Measurements from ENCODE around the gene FOXR1.

Gene FOXR1

DNA sequence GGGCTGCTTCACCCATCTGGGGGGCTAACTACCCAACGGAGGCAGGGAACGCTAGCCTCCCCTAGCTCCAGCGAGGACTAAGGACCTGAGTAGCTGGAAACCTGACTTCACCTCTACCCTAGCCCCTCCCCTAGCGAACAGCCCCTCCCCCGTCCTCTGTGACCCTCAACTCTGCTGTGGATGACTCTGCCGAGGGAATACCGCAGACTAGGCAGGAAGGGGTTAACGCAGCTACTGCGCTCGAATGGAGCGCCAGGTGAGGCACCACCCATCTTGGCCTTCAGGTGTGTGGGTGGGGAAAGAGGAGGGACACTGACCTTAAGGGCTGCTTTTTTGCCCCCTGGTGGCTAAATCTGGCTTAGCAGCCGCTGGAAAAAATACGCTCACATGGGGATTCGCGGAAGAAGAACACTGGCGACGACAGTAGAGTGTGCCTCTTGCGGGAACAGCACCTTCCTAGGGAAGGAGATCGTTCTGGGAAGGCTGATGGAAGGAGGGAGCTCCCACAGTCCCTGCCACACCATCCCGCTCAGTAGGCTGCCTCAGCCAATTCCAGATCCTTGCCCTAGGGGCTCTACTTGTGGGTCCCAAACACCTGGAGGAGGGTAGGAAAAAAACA lies 41.4 kb upstream of the FOXR1 start (continued):
- TF ChIP-seq, protein P1, sequence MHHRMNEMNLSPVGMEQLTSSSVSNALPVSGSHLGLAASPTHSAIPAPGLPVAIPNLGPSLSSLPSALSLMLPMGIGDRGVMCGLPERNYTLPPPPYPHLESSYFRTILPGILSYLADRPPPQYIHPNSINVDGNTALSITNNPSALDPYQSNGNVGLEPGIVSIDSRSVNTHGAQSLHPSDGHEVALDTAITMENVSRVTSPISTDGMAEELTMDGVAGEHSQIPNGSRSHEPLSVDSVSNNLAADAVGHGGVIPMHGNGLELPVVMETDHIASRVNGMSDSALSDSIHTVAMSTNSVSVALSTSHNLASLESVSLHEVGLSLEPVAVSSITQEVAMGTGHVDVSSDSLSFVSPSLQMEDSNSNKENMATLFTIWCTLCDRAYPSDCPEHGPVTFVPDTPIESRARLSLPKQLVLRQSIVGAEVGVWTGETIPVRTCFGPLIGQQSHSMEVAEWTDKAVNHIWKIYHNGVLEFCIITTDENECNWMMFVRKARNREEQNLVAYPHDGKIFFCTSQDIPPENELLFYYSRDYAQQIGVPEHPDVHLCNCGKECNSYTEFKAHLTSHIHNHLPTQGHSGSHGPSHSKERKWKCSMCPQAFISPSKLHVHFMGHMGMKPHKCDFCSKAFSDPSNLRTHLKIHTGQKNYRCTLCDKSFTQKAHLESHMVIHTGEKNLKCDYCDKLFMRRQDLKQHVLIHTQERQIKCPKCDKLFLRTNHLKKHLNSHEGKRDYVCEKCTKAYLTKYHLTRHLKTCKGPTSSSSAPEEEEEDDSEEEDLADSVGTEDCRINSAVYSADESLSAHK (tag by site-specific recombination; IDR thresholded peaks at IDR 0.05), result no peak
- no peak for TF ChIP-seq ZNF202 (tag by site-specific recombination; IDR thresholded peaks at IDR 0.05; ENCODE audit: borderline replicate concordance)
- no peak for TF ChIP-seq ZNF24 (tag by site-specific recombination; IDR thresholded peaks at IDR 0.05)
- TF ChIP-seq ZNF16 (tag by site-specific recombination; IDR thresholded peaks at IDR 0.05; ENCODE audit: low read depth), result no peak
- TF ChIP-seq OSR2 (tag by site-specific recombination; IDR thresholded peaks at IDR 0.05), result no peak
- no peak for TF ChIP-seq ZNF792 (tag by site-specific recombination; IDR thresholded peaks at IDR 0.05)
- TF ChIP-seq ZNF571 (tag by site-specific recombination; IDR thresholded peaks at IDR 0.05), result no peak
- TF ChIP-seq WT1 (tag by site-specific recombination; IDR thresholded peaks at IDR 0.05), result no peak
- TF ChIP-seq, protein P2, sequence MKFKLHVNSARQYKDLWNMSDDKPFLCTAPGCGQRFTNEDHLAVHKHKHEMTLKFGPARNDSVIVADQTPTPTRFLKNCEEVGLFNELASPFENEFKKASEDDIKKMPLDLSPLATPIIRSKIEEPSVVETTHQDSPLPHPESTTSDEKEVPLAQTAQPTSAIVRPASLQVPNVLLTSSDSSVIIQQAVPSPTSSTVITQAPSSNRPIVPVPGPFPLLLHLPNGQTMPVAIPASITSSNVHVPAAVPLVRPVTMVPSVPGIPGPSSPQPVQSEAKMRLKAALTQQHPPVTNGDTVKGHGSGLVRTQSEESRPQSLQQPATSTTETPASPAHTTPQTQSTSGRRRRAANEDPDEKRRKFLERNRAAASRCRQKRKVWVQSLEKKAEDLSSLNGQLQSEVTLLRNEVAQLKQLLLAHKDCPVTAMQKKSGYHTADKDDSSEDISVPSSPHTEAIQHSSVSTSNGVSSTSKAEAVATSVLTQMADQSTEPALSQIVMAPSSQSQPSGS (tag by site-specific recombination; IDR thresholded peaks at IDR 0.05; ENCODE audit: low read depth), result no peak
- no peak for TF ChIP-seq ZNF548 (tag by site-specific recombination; IDR thresholded peaks at IDR 0.05)
- 0 out of 2 replicates have a peak, but pooled peaks have one; percentile 8 for TF ChIP-seq KLF1 (tag by site-specific recombination; IDR thresholded peaks at IDR 0.05)
- TF ChIP-seq, protein P3, sequence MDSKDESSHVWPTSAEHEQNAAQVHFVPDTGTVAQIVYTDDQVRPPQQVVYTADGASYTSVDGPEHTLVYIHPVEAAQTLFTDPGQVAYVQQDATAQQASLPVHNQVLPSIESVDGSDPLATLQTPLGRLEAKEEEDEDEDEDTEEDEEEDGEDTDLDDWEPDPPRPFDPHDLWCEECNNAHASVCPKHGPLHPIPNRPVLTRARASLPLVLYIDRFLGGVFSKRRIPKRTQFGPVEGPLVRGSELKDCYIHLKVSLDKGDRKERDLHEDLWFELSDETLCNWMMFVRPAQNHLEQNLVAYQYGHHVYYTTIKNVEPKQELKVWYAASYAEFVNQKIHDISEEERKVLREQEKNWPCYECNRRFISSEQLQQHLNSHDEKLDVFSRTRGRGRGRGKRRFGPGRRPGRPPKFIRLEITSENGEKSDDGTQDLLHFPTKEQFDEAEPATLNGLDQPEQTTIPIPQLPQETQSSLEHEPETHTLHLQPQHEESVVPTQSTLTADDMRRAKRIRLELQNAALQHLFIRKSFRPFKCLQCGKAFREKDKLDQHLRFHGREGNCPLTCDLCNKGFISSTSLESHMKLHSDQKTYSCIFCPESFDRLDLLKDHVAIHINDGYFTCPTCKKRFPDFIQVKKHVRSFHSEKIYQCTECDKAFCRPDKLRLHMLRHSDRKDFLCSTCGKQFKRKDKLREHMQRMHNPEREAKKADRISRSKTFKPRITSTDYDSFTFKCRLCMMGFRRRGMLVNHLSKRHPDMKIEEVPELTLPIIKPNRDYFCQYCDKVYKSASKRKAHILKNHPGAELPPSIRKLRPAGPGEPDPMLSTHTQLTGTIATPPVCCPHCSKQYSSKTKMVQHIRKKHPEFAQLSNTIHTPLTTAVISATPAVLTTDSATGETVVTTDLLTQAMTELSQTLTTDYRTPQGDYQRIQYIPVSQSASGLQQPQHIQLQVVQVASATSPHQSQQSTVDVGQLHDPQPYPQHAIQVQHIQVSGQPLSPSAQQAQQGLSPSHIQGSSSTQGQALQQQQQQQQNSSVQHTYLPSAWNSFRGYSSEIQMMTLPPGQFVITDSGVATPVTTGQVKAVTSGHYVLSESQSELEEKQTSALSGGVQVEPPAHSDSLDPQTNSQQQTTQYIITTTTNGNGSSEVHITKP (tag by site-specific recombination; IDR thresholded peaks at IDR 0.05), result no peak
- TF ChIP-seq, protein P4, sequence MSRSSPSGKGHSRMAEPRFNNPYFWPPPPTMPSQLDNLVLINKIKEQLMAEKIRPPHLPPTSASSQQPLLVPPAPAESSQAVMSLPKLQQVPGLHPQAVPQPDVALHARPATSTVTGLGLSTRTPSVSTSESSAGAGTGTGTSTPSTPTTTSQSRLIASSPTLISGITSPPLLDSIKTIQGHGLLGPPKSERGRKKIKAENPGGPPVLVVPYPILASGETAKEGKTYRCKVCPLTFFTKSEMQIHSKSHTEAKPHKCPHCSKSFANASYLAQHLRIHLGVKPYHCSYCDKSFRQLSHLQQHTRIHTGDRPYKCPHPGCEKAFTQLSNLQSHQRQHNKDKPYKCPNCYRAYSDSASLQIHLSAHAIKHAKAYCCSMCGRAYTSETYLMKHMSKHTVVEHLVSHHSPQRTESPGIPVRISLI (tag by site-specific recombination; IDR thresholded peaks at IDR 0.05), result no peak
- no peak for TF ChIP-seq SCRT1 (tag by site-specific recombination; IDR thresholded peaks at IDR 0.05; ENCODE audit: borderline replicate concordance)
- TF ChIP-seq, protein P5, sequence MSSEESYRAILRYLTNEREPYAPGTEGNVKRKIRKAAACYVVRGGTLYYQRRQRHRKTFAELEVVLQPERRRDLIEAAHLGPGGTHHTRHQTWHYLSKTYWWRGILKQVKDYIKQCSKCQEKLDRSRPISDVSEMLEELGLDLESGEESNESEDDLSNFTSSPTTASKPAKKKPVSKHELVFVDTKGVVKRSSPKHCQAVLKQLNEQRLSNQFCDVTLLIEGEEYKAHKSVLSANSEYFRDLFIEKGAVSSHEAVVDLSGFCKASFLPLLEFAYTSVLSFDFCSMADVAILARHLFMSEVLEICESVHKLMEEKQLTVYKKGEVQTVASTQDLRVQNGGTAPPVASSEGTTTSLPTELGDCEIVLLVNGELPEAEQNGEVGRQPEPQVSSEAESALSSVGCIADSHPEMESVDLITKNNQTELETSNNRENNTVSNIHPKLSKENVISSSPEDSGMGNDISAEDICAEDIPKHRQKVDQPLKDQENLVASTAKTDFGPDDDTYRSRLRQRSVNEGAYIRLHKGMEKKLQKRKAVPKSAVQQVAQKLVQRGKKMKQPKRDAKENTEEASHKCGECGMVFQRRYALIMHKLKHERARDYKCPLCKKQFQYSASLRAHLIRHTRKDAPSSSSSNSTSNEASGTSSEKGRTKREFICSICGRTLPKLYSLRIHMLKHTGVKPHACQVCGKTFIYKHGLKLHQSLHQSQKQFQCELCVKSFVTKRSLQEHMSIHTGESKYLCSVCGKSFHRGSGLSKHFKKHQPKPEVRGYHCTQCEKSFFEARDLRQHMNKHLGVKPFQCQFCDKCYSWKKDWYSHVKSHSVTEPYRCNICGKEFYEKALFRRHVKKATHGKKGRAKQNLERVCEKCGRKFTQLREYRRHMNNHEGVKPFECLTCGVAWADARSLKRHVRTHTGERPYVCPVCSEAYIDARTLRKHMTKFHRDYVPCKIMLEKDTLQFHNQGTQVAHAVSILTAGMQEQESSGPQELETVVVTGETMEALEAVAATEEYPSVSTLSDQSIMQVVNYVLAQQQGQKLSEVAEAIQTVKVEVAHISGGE (tag by site-specific recombination; conservative IDR thresholded peaks at IDR 0.05; ENCODE audit: low read depth), result no peak
- TF ChIP-seq, protein P6, sequence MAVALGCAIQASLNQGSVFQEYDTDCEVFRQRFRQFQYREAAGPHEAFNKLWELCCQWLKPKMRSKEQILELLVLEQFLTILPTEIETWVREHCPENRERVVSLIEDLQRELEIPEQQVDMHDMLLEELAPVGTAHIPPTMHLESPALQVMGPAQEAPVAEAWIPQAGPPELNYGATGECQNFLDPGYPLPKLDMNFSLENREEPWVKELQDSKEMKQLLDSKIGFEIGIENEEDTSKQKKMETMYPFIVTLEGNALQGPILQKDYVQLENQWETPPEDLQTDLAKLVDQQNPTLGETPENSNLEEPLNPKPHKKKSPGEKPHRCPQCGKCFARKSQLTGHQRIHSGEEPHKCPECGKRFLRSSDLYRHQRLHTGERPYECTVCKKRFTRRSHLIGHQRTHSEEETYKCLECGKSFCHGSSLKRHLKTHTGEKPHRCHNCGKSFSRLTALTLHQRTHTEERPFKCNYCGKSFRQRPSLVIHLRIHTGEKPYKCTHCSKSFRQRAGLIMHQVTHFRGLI (tag by site-specific recombination; IDR thresholded peaks at IDR 0.05), result no peak
- no peak for TF ChIP-seq ZNF843 (tag by site-specific recombination; IDR thresholded peaks at IDR 0.05)
- TF ChIP-seq ZFP3 (tag by site-specific recombination; IDR thresholded peaks at IDR 0.05; ENCODE audit: low read depth), result no peak
- TF ChIP-seq, protein P7, sequence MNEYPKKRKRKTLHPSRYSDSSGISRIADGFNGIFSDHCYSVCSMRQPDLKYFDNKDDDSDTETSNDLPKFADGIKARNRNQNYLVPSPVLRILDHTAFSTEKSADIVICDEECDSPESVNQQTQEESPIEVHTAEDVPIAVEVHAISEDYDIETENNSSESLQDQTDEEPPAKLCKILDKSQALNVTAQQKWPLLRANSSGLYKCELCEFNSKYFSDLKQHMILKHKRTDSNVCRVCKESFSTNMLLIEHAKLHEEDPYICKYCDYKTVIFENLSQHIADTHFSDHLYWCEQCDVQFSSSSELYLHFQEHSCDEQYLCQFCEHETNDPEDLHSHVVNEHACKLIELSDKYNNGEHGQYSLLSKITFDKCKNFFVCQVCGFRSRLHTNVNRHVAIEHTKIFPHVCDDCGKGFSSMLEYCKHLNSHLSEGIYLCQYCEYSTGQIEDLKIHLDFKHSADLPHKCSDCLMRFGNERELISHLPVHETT (tag by site-specific recombination; IDR thresholded peaks at IDR 0.05), result no peak
- TF ChIP-seq IKZF3 (tag by site-specific recombination; IDR thresholded peaks at IDR 0.05), result no peak
- TF ChIP-seq, protein P8, sequence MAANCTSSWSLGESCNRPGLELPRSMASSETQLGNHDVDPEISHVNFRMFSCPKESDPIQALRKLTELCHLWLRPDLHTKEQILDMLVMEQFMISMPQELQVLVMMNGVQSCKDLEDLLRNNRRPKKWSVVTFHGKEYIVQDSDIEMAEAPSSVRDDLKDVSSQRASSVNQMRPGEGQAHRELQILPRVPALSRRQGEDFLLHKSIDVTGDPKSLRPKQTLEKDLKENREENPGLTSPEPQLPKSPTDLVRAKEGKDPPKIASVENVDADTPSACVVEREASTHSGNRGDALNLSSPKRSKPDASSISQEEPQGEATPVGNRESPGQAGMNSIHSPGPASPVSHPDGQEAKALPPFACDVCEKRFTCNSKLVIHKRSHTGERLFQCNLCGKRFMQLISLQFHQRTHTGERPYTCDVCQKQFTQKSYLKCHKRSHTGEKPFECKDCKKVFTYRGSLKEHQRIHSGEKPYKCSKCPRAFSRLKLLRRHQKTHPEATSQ (tag by site-specific recombination; IDR thresholded peaks at IDR 0.05), result no peak
- no peak for TF ChIP-seq ZNF404 (tag by site-specific recombination; IDR thresholded peaks at IDR 0.05)

Data from HEK293 (cell line).